HepG2 (cell line): ENCODE results near the gene SULT2B1. TPM values are rescaled to one million over a fixed set of nuclear protein-coding genes. Genes with fewer than 3 reads are reported as not detected.
A peak's percentile ranks its signal among the peaks of the same experiment; 100 is the strongest.

Experiments
- ATF6 ChIP-seq: sonication (generic); formaldehyde crosslinking; conservative IDR thresholded peaks from 2 replicates; pipeline ENCODE4 v1.4.0; 2020; ENCODE audit warnings: missing genetic modification reagents
- CBX1 ChIP-seq: IDR thresholded peaks from one replicate; pipeline ENCODE4 v1.6.1; 2016; ENCODE audit warnings: antibody characterized with exemption, low read depth
- CCDC6 ChIP-seq: sonication (generic); formaldehyde crosslinking; IDR thresholded peaks from 2 replicates; pipeline ENCODE4 v1.8.1; 2022; ENCODE audit warnings: mild to moderate bottlenecking, missing genetic modification reagents, moderate library complexity
- EP300 ChIP-seq, 3 experiments: sonication (generic) in 1 of 3; formaldehyde crosslinking in 1 of 3; IDR thresholded peaks; 2 replicates each; pipeline versions ENCODE4 v1.5.1 to v1.6.1; 2011 to 2020; ENCODE audit warnings: low read depth in 2 of 3, low read length in 2 of 3, borderline replicate concordance in 1 of 3, improper control_type of control experiment in 1 of 3, mild to moderate bottlenecking in 1 of 3, missing genetic modification reagents in 1 of 3, moderate library complexity in 1 of 3
- KLF12 ChIP-seq: sonication (generic); formaldehyde crosslinking; IDR thresholded peaks from 2 replicates; pipeline ENCODE4 v1.4.0; 2020; ENCODE audit warnings: missing genetic modification reagents, borderline replicate concordance
- MTA3 ChIP-seq: sonication (generic); formaldehyde crosslinking; IDR thresholded peaks from 2 replicates; pipeline ENCODE4 v1.4.0; 2020; ENCODE audit warnings: missing genetic modification reagents
- NR2F6 ChIP-seq, 2 experiments: IDR thresholded peaks; 2 replicates each; pipeline ENCODE4 v1.6.1; 2016; ENCODE audit warnings: antibody characterized with exemption in 1 of 2, mild to moderate bottlenecking in 1 of 2
- PAX8 ChIP-seq: sonication (generic); formaldehyde crosslinking; IDR thresholded peaks from 2 replicates; pipeline ENCODE4 v1.8.0; 2022; ENCODE audit warnings: mild to moderate bottlenecking, missing genetic modification reagents, borderline replicate concordance
- POLR2AphosphoS5 ChIP-seq: IDR thresholded peaks from 2 replicates; pipeline ENCODE4 v1.6.1; 2012; ENCODE audit warnings: low read depth, low read length
- RFX3 ChIP-seq: IDR thresholded peaks from 2 replicates; pipeline ENCODE4 v1.6.1; 2016; ENCODE audit warnings: missing biosample characterization, missing genetic modification reagents
- TFE3 ChIP-seq: IDR thresholded peaks from 2 replicates; pipeline ENCODE4 v1.6.1; 2016
- ZBED4 ChIP-seq: sonication (generic); formaldehyde crosslinking; IDR thresholded peaks from 2 replicates; pipeline ENCODE4 v1.4.0; 2020; ENCODE audit warnings: missing genetic modification reagents, borderline replicate concordance
- ZBTB2 ChIP-seq: sonication (generic); formaldehyde crosslinking; IDR thresholded peaks from 2 replicates; pipeline ENCODE4 v1.8.0; 2022; ENCODE audit warnings: low read depth, missing genetic modification reagents
- ZBTB20 ChIP-seq: sonication (generic); formaldehyde crosslinking; IDR thresholded peaks from 2 replicates; pipeline ENCODE4 v1.8.1; 2023; ENCODE audit warnings: missing genetic modification reagents, low read depth, mild to moderate bottlenecking, borderline replicate concordance
- ZNF101 ChIP-seq: sonication (generic); formaldehyde crosslinking; IDR thresholded peaks from 2 replicates; pipeline ENCODE4 v1.4.0; 2020; ENCODE audit warnings: mild to moderate bottlenecking, low read depth, missing genetic modification reagents, borderline replicate concordance
- ZNF282 ChIP-seq: fragments of 450-650 bp; IDR thresholded peaks from 2 replicates; pipeline ENCODE4 v1.6.1; 2018; ENCODE audit not compliant: partially characterized antibody
- ZNF331 ChIP-seq: sonication (generic); formaldehyde crosslinking; IDR thresholded peaks from 2 replicates; pipeline ENCODE4 v1.4.0; 2020; ENCODE audit warnings: missing genetic modification reagents
- ZNF773 ChIP-seq: sonication (generic); formaldehyde crosslinking; IDR thresholded peaks from 2 replicates; pipeline ENCODE4 v1.4.0; 2020; ENCODE audit warnings: missing genetic modification reagents, borderline replicate concordance
- polyA plus RNA-seq, 8 experiments: library from polyadenylated mRNA; depleted of rRNA in 3 of 8; stranded (reverse) in 7 of 8; unstranded in 1 of 8; fragments of >200 nt; fragmentation: Illumina TruSeq in 4 of 8; extraction: Trizol in 4 of 8; gene quantifications; 2 replicates each; pipeline versions ENCODE4 v1.2.1 to v1.2.3, GENCODE V29; 2011 to 2016; ENCODE audit warnings: low read depth in 4 of 8, missing spikeins in 1 of 8, mixed read lengths in 1 of 8; ENCODE audit not compliant: insufficient read depth in 1 of 8
- total RNA-seq, 5 experiments: library from RNA; depleted of rRNA; stranded (reverse); fragments of >200 nt; fragmentation: Illumina TruSeq; extraction: Trizol; gene quantifications; 2 replicates each; pipeline ENCODE4 v1.2.3, GENCODE V29; 2016; ENCODE audit warnings: low read depth in 1 of 5

The SULT2B1 gene
- total and polyA plus RNA-seq, 2 of the 13 experiments (the other 11 are each of a cell fraction or from before 2014, with no cell fraction given) = 0.13 TPM; not detected in 1

- TF ChIP-seq ZBED4 (CRISPR knock-in tag) (peak; percentile 63; the same call in 1 of the 2 replicates), MTA3 (CRISPR knock-in tag) (no peak), KLF12 (peak; percentile 16; the same call in 1 of the 2 replicates), ZNF331 (CRISPR knock-in tag) (peak; percentile 89), ZNF282 (no peak), ZNF101 (CRISPR knock-in tag) (peak; percentile 76; the same call in 1 of the 2 replicates), RFX3 (CRISPR knock-in tag) (0 out of 2 replicates have a peak, but pooled peaks have one; percentile 34), TFE3 (CRISPR knock-in tag) (peak; percentile 55), EP300 (IDR thresholded peaks at IDR 0.05; ENCODE audit: low read depth in 2 of 2, low read length in 2 of 2) (peak in 1 of 2 experiments; percentile 32; a peak in 1 of 4 replicates), EP300 (CRISPR knock-in tag; IDR thresholded peaks at IDR 0.05; ENCODE audit: borderline replicate concordance) (peak; percentile 42; the same call in 1 of the 2 replicates), ZNF773 (CRISPR knock-in tag) (no peak), ZBTB2 (CRISPR knock-in tag) (peak; percentile 96), ATF6 (CRISPR knock-in tag) (no peak), CCDC6 (CRISPR knock-in tag) (peak; percentile 93), CBX1 (no peak), POLR2AphosphoS5 (peak; percentile 97), PAX8 (CRISPR knock-in tag) (no peak), ZBTB20 (CRISPR knock-in tag) (no peak), NR2F6 (IDR thresholded peaks at IDR 0.05) (peak; percentile 29; the same call in 1 of the 2 replicates), NR2F6 (CRISPR knock-in tag; IDR thresholded peaks at IDR 0.05) (peak; percentile 13; the same call in 1 of the 2 replicates)
Measured at GRCh38 chr19:48618916-48619691, 67.1 kb downstream of the SULT2B1 start, which contains the start of the genes RPL18 and SPHK2 (continued).
